Measurements from ENCODE around the gene DBNL.

The DBNL gene

DNA sequence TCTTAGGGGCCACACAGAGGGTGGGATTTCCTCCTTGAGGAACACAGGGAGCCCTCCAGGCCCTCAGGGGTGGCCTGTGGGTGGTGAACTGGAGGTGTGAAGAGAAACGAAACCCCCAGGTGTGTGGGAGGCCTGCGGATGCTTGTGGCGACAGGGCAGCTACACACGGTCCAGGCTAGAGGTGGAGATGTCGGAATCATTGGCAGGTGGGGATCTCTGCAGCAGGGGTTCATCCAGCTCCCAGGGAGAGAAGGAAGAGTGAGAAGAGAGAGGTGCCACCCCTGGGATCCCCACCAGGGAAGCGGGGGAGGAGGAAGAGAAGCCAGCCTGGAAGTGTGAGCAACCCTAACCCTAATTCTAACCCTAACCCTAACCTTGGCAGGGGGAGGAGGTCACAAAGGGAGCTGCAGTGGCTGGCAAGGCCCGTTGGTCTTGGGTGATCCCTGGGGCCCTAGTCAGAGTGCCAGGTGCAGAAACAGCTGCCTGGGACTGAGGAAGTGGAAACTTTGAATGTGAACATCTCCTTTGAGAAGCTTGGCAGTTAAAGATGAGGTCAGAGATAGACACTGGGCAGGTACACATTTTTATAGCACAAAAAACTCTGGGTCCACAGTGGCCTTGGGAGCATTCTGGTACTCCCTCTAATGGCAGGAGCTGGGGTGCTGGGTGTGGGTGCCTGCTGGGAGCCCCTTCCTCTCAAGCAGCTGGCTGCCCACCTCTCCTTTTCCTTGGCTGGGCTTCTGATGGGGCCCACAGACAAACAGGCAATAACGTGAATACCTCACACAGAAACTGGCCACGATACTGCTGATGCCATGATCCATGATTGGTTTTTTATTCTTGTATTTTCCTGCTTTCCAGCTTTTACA lies 52.8 kb downstream of the DBNL start:
- no peak overlapping the region for H3K4me3 ChIP-seq (ENCODE audit: insufficient read depth, low read length, poor library complexity, severe bottlenecking)
- no peaks in the 10 kb centered on the region for H4K20me1 ChIP-seq (ENCODE audit: low read depth, low read length)
- no peak overlapping the region for H3K27ac ChIP-seq (ENCODE audit: low read depth, low read length)
- H3K9me2 ChIP-seq (replicated peaks; ENCODE audit: insufficient read depth, low read length), result no peaks in the 10 kb centered on the region
- H3K4me2 ChIP-seq (ENCODE audit: low read depth, low read length, poor library complexity, severe bottlenecking), result no peak overlapping the region
- H3K36me3 ChIP-seq (ENCODE audit: low read length), result no peaks in the 10 kb centered on the region
- H3K9ac ChIP-seq (ENCODE audit: low read length), result no peak overlapping the region
- no peak for TF ChIP-seq EZH2phosphoT487 (conservative IDR thresholded peaks at IDR 0.05; ENCODE audit: low read length)
- TF ChIP-seq, protein P1, sequence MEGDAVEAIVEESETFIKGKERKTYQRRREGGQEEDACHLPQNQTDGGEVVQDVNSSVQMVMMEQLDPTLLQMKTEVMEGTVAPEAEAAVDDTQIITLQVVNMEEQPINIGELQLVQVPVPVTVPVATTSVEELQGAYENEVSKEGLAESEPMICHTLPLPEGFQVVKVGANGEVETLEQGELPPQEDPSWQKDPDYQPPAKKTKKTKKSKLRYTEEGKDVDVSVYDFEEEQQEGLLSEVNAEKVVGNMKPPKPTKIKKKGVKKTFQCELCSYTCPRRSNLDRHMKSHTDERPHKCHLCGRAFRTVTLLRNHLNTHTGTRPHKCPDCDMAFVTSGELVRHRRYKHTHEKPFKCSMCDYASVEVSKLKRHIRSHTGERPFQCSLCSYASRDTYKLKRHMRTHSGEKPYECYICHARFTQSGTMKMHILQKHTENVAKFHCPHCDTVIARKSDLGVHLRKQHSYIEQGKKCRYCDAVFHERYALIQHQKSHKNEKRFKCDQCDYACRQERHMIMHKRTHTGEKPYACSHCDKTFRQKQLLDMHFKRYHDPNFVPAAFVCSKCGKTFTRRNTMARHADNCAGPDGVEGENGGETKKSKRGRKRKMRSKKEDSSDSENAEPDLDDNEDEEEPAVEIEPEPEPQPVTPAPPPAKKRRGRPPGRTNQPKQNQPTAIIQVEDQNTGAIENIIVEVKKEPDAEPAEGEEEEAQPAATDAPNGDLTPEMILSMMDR (IDR thresholded peaks at IDR 0.05; ENCODE audit: insufficient read depth, low read length, poor library complexity, severe bottlenecking), result no peak
- no peaks in the 10 kb centered on the region for H3F3A ChIP-seq (ENCODE audit: insufficient read depth)
- no peaks in the 10 kb centered on the region for H3K79me2 ChIP-seq (ENCODE audit: insufficient read depth, low read length)
- H3K27me3 ChIP-seq (ENCODE audit: low read length), result no peaks in the 10 kb centered on the region
- no peak overlapping the region for H2AFZ ChIP-seq (ENCODE audit: low read depth, low read length, severe bottlenecking)
- H3K9me3 ChIP-seq (ENCODE audit: insufficient read depth, low read length), result no peaks in the 10 kb centered on the region

DNA sequence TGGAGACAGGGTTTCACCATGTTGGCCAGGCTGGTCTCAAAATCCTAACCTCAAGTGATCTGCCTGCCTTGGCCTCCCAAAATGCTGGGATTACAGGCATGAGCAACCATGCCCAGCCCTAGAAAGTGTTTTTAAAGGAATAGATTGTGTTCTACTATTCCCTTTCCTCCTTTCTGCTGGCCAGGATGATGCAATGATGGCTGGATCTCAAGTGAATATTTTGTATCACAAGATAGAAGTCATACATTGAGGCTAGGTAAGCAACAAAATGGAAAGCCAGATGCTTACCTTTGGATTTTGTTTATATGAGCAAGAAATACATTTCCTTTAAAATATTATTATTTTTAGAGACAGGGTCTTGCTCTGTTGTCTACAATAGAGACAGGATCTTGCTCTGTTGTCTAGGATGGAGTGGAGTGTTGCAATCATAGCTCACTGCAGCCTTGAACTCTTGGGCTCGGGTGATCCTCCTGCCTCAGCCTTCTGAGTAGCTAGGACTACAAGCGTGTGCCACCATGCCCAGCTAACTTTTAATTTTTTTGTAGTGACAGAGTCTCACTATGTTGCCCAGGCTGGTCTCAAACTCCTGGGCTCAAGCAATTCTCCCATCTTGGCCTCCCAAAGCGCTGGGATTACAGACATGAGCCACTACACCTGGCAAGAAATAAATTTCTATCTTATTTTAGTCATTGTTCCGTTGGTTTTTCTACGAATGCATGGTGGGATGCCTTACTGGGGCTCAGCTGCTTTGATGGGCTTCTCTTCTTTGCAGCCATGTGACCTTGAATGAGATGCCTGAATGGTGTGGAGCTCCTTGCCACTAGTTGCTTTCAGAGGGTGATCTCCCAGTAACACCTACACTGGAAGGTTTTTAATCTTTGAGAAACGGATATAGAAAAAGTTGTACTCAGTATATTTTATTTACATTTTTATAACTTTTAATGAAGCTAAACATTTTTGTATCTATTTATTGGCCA lies 53.9 kb downstream of the DBNL start:
- H3K36me3 ChIP-seq (ENCODE audit: low read length), result no peaks in the 10 kb centered on the region
- no peaks in the 10 kb centered on the region for H3K9me3 ChIP-seq (ENCODE audit: insufficient read depth, low read length)
- no peak overlapping the region for H3K4me3 ChIP-seq (ENCODE audit: insufficient read depth, low read length, poor library complexity, severe bottlenecking)
- no peak overlapping the region for H3K4me2 ChIP-seq (ENCODE audit: low read depth, low read length, poor library complexity, severe bottlenecking)
- no peaks in the 10 kb centered on the region for H3K9me2 ChIP-seq (replicated peaks; ENCODE audit: insufficient read depth, low read length)
- no peaks in the 10 kb centered on the region for H3K27me3 ChIP-seq (ENCODE audit: low read length)
- H3K9ac ChIP-seq (ENCODE audit: low read length), result no peak overlapping the region
- no peaks in the 10 kb centered on the region for H3F3A ChIP-seq (ENCODE audit: insufficient read depth)
- no peaks in the 10 kb centered on the region for H4K20me1 ChIP-seq (ENCODE audit: low read depth, low read length)
- TF ChIP-seq EZH2phosphoT487 (conservative IDR thresholded peaks at IDR 0.05; ENCODE audit: low read length), result no peak
- TF ChIP-seq, protein P1 (IDR thresholded peaks at IDR 0.05; ENCODE audit: insufficient read depth, low read length, poor library complexity, severe bottlenecking), result no peak
- no peak overlapping the region for H3K27ac ChIP-seq (ENCODE audit: low read depth, low read length)
- no peak overlapping the region for H2AFZ ChIP-seq (ENCODE audit: low read depth, low read length, severe bottlenecking)
- no peaks in the 10 kb centered on the region for H3K79me2 ChIP-seq (ENCODE audit: insufficient read depth, low read length)

DNA sequence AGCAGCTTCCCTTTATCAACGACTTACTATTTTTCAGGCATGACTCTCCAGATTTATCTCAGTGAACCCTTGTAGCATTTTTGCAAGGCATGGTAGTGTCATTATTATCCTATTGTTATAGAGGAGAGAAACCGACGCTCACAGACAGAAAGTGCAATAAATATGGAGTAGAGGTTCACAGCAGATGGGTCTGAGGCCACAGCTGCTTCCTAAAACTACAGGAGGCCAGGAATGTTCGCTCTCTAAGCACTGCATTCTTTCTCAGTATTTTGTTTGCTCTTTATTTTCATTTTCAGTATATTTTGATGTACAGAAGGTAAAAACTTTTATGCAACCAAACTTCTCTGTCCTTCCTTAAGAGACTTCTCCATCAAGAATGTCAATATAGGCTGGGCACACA lies 55.2 kb downstream of the DBNL start:
- H3K79me2 ChIP-seq (ENCODE audit: insufficient read depth, low read length), result no peaks in the 10 kb centered on the region
- TF ChIP-seq, protein P1 (IDR thresholded peaks at IDR 0.05; ENCODE audit: insufficient read depth, low read length, poor library complexity, severe bottlenecking), result no peak
- TF ChIP-seq EZH2phosphoT487 (conservative IDR thresholded peaks at IDR 0.05; ENCODE audit: low read length), result no peak
- no peaks in the 10 kb centered on the region for H3K9me3 ChIP-seq (ENCODE audit: insufficient read depth, low read length)
- H3K4me2 ChIP-seq (ENCODE audit: low read depth, low read length, poor library complexity, severe bottlenecking), result no peak overlapping the region
- H3K36me3 ChIP-seq (ENCODE audit: low read length), result no peaks in the 10 kb centered on the region
- no peak overlapping the region for H3K9ac ChIP-seq (ENCODE audit: low read length)
- H3K27ac ChIP-seq (ENCODE audit: low read depth, low read length), result no peak overlapping the region
- no peaks in the 10 kb centered on the region for H3K9me2 ChIP-seq (replicated peaks; ENCODE audit: insufficient read depth, low read length)
- no peaks in the 10 kb centered on the region for H4K20me1 ChIP-seq (ENCODE audit: low read depth, low read length)
- H2AFZ ChIP-seq (ENCODE audit: low read depth, low read length, severe bottlenecking), result no peak overlapping the region
- H3F3A ChIP-seq (ENCODE audit: insufficient read depth), result no peaks in the 10 kb centered on the region
- H3K4me3 ChIP-seq (ENCODE audit: insufficient read depth, low read length, poor library complexity, severe bottlenecking), result no peak overlapping the region
- H3K27me3 ChIP-seq (ENCODE audit: low read length), result no peaks in the 10 kb centered on the region

All from SU-DHL-6 (cell line).